ENCODE measurements around the gene GRIN2A. TPM values are rescaled to one million over a fixed set of nuclear protein-coding genes. Genes with fewer than 3 reads are reported as not detected.

GRIN2A gene
- total RNA-seq, 1 donor from 2014 or later = 0.09 TPM

- Histone ChIP-seq H3K4me3 (no peak overlapping the region), H3K27ac (no peak overlapping the region), H3K9me3 (no peaks in the 10 kb centered on the region), H3K27me3 (no peaks in the 10 kb centered on the region), H3K36me3 (no peaks in the 10 kb centered on the region), H3K4me1 (peaks cover 8% of the 10 kb centered on the region)
- ATAC-seq = no peak
- intact Hi-C loops (cut with DNase I) = no loop called here
- no peak for DNase-seq
- no peak for TF ChIP-seq CTCF (IDR thresholded peaks at IDR 0.05)
Measured at GRCh38 chr16:10078541-10078949, 103.7 kb downstream of the GRIN2A start.

- no peak for TF ChIP-seq CTCF (IDR thresholded peaks at IDR 0.05)
- DNase-seq = no peak
- Histone ChIP-seq H3K4me1 (peaks cover 8% of the 10 kb centered on the region), H3K36me3 (no peaks in the 10 kb centered on the region), H3K4me3 (no peak overlapping the region), H3K27ac (no peak overlapping the region), H3K27me3 (no peaks in the 10 kb centered on the region), H3K9me3 (no peaks in the 10 kb centered on the region)
- no peak for ATAC-seq
- intact Hi-C loops (cut with DNase I) = no loop called here
Measured at GRCh38 chr16:10077861-10078260, 104.4 kb downstream of the GRIN2A start.

DNA sequence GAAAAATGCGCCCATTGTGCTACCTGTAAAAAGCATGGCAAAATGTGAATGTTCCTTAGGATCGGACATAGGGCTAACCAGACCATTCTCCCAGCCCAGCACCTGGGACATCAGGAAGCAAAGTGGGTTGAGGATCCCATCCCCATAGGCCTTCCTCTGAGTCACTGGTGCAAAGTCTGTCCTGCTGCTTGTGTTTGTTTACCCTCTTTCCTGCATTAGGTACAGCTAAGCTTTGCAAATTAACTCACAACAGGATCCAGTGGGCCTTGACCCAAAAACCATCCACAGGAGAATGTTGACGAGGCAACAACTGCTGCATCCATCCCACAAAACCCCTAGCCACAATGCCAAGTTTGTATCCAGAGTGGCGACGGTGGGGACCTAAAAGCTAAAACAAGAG lies 106.2 kb downstream of the GRIN2A start:
- DNase-seq (no peak), ATAC-seq (no peak)
- Histone ChIP-seq H3K9me3 (no peaks in the 10 kb centered on the region), H3K27me3 (no peaks in the 10 kb centered on the region), H3K4me3 (no peak overlapping the region), H3K4me1 (peaks cover 8% of the 10 kb centered on the region), H3K36me3 (no peaks in the 10 kb centered on the region), H3K27ac (no peak overlapping the region)
- intact Hi-C loops (cut with DNase I) = no loop called here
- TF ChIP-seq CTCF (IDR thresholded peaks at IDR 0.05) = no peak

DNA sequence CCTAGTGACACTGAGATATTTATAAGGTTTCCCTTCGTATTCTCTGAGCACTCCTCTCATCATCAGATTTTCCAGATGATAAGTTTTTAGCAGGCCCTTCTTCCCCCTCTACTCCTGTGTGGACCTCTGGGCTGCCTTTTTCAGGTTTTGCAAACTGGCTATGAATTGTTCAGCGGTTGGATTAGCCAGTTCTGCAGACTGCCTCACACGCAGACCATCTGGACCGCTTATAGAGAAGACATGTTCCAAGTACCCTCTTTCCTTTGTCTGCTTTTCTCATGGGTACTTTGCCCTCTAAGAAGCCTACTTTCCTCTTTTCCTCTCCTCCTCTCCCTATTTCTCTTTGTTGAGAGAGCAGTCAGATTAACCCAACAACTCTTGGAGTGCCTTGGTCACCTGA lies 111.6 kb downstream of the GRIN2A start:
- no peaks in the 10 kb centered on the region for H3K27me3 ChIP-seq
- H3K36me3 ChIP-seq = no peaks in the 10 kb centered on the region
- H3K4me3 ChIP-seq = no peak overlapping the region
- TF ChIP-seq CTCF (IDR thresholded peaks at IDR 0.05) = no peak
- no peaks in the 10 kb centered on the region for H3K9me3 ChIP-seq
- no peak overlapping the region for H3K27ac ChIP-seq
- ATAC-seq = no peak
- no peak for DNase-seq
- intact Hi-C loops (cut with DNase I) = no loop called here
- H3K4me1 ChIP-seq = no peaks in the 10 kb centered on the region

DNA sequence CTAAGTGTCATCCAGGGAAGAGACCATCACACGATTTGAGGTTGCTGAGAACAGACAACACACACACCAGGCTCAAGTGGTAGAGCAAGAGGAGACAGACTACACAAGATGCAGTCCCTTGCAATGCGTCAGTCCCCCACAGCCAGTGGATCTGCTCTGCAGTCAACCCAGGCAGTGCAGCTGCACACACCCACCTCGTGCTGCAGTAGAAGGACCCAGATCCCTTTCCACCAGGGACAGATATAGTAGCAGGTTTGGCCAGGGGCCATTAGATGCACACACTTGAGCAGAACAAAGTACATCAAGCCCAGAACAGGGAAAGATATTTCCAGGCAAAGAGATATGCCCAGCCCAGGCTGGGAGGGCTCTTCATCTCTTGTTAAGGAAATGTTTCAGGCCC lies 112.9 kb downstream of the GRIN2A start:
- H3K36me3 ChIP-seq = no peaks in the 10 kb centered on the region
- ATAC-seq (no peak), DNase-seq (no peak)
- H3K4me3 ChIP-seq = no peak overlapping the region
- H3K27ac ChIP-seq = no peak overlapping the region
- no peaks in the 10 kb centered on the region for H3K27me3 ChIP-seq
- TF ChIP-seq CTCF (IDR thresholded peaks at IDR 0.05) = no peak
- intact Hi-C loops (cut with DNase I) = no loop called here
- H3K9me3 ChIP-seq = no peaks in the 10 kb centered on the region
- H3K4me1 ChIP-seq = no peaks in the 10 kb centered on the region

DNA sequence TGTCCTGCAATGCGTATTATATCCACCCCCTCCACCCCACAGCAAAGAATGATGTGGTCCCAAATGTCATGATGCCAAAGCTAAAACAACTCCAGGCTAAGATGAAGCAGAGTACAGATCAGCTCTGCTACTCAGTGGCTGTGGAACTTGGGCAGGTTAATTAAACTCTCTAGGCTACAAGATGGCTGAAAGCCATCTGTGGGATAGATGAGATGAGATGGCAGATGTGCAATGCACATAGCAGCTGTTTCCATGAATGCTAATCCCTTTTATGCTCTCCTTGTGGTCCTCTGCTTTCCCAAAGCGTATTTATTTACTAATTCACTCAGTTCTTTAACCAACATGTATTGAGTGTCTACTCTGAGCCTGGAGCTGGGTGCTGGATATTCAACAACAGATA lies 114.4 kb downstream of the GRIN2A start:
- no peak overlapping the region for H3K27ac ChIP-seq
- intact Hi-C loops (cut with DNase I) = no loop called here
- H3K27me3 ChIP-seq = no peaks in the 10 kb centered on the region
- no peaks in the 10 kb centered on the region for H3K4me1 ChIP-seq
- no peak for TF ChIP-seq CTCF (IDR thresholded peaks at IDR 0.05)
- no peak for ATAC-seq
- no peaks in the 10 kb centered on the region for H3K9me3 ChIP-seq
- H3K36me3 ChIP-seq = no peaks in the 10 kb centered on the region
- no peak for DNase-seq
- H3K4me3 ChIP-seq = no peak overlapping the region

All from upper lobe of right lung (tissue), 1 donor.